ENCODE results near the gene BTBD9. TPM values are rescaled to one million over a fixed set of nuclear protein-coding genes. Genes with fewer than 3 reads are reported as not detected.

BTBD9 gene
- total RNA-seq, 1 experiment from 2014 or later = 4.3 TPM

DNA sequence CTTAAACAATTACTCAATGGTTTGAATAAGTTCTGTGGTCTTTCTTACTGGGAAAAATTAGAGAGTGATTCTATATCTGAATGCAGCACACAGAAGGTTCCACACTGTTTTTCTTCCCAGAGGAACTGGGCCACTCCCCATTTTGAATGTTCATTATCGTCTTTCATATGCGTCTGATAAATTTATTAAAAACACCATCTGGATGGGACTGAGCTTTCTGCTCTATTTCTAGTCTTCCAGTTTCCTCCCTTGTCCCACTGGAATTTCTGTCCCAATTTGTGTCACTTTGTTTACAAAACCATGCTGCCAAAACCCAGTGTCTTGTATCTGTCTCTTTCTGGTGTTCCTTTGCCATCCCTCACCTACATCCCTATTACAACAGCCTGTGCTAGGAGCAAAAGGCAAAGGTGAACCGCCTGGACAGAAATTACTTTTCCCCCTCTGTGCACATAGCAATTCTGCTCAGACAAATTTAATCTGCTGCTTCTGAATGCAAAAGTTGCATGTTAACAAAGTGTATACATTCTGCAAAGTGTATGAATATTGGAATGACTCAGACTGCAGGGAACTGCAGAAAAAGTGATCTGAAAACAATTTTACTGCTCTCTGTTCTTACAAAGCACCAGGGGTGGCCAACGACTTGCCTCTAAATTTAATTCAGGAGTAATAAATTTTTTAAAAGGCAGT, 333.6 kb downstream of the BTBD9 start:
- Histone ChIP-seq H3K9ac (ENCODE audit: low read length) (no peak overlapping the region), H3K4me1 (ENCODE audit: insufficient read depth, low read length) (peaks cover 26% of the 10 kb centered on the region), H3K4me3 (ENCODE audit: low read length) (no peak overlapping the region), H2AFZ (ENCODE audit: low read length) (no peak overlapping the region), H4K20me1 (ENCODE audit: low read length) (no peaks in the 10 kb centered on the region), H3F3A (ENCODE audit: low read length, unreplicated experiment) (no peaks in the 10 kb centered on the region), H3K27me3 (ENCODE audit: low read length) (no peaks in the 10 kb centered on the region), H3K9me2 (replicated peaks; ENCODE audit: low read length) (no peaks in the 10 kb centered on the region), H3K9me3 (ENCODE audit: low read length) (no peaks in the 10 kb centered on the region), H3K4me2 (ENCODE audit: low read length) (no peak overlapping the region), H3K36me3 (ENCODE audit: low read depth, low read length) (no peaks in the 10 kb centered on the region), H3K79me2 (ENCODE audit: low read length) (no peaks in the 10 kb centered on the region), H3K27ac (ENCODE audit: low read length) (no peak overlapping the region)
- ChIA-PET POLR2A (ENCODE audit: unreplicated experiment) (no interaction called here), CTCF (no interaction called here)
- intact Hi-C loops (cut with micrococcal nuclease) = loop anchor here (2.0 kb wide), 1 partner anchor 15 kb away; no protein-coding TSS in a partner anchor
- ATAC-seq (peak; percentile 58), DNase-seq (no peak)
- no TSS peak for BruUV-seq (replicated peaks)
- TF ChIP-seq EZH2phosphoT487 (IDR thresholded peaks at IDR 0.05; ENCODE audit: borderline replicate concordance, low read length) (no peak), EZH2 (IDR thresholded peaks at IDR 0.05; ENCODE audit: low read length, unreplicated experiment) (no peak), CTCF (conservative IDR thresholded peaks at IDR 0.05; ENCODE audit: low read depth, low read length) (no peak)

- Histone ChIP-seq H3K9me2 (replicated peaks; ENCODE audit: low read length) (no peaks in the 10 kb centered on the region), H3K9ac (ENCODE audit: low read length) (no peak overlapping the region), H3K27me3 (ENCODE audit: low read length) (no peaks in the 10 kb centered on the region), H3K4me2 (ENCODE audit: low read length) (no peak overlapping the region), H3K36me3 (ENCODE audit: low read depth, low read length) (no peaks in the 10 kb centered on the region), H3K27ac (ENCODE audit: low read length) (no peak overlapping the region), H4K20me1 (ENCODE audit: low read length) (no peaks in the 10 kb centered on the region), H3K79me2 (ENCODE audit: low read length) (no peaks in the 10 kb centered on the region), H3K4me1 (ENCODE audit: insufficient read depth, low read length) (peaks cover 19% of the 10 kb centered on the region), H2AFZ (ENCODE audit: low read length) (no peak overlapping the region), H3K9me3 (ENCODE audit: low read length) (no peaks in the 10 kb centered on the region), H3K4me3 (ENCODE audit: low read length) (no peak overlapping the region), H3F3A (ENCODE audit: low read length, unreplicated experiment) (no peaks in the 10 kb centered on the region)
- no peak for DNase-seq
- no peak for ATAC-seq
- ChIA-PET CTCF (no interaction called here), POLR2A (ENCODE audit: unreplicated experiment) (no interaction called here)
- intact Hi-C loops (cut with micrococcal nuclease) = no loop called here
- no TSS peak for BruUV-seq (replicated peaks)
- no peak for TF ChIP-seq CTCF (conservative IDR thresholded peaks at IDR 0.05; ENCODE audit: low read depth, low read length)
- TF ChIP-seq EZH2 (IDR thresholded peaks at IDR 0.05; ENCODE audit: low read length, unreplicated experiment) = no peak
- TF ChIP-seq EZH2phosphoT487 (IDR thresholded peaks at IDR 0.05; ENCODE audit: borderline replicate concordance, low read length) = no peak
These were observed 336.9 kb downstream of the BTBD9 start for GRCh38 chr6:38302838-38303237.

DNA sequence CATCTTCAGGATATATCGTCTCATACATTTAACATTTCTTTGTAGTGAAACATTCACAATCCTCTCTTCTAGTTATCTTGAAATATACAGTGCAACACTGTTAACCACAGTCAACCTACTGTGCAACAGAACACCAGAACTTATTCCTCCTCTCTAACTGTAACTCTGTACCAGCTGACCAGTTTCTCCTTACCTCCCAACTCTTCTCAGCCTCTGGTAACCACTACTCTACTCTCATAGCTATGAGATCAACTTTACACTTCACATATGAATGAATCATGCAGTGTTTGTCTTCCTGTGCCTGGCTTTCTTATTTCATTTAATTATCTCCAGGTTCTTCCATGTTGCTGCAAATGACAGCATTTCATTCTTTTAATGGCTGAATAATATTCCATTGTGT, 337.6 kb downstream of the BTBD9 start:
- Histone ChIP-seq H3K27me3 (ENCODE audit: low read length) (no peaks in the 10 kb centered on the region), H3K36me3 (ENCODE audit: low read depth, low read length) (no peaks in the 10 kb centered on the region), H3K27ac (ENCODE audit: low read length) (no peak overlapping the region), H3K9me2 (replicated peaks; ENCODE audit: low read length) (no peaks in the 10 kb centered on the region), H3K4me2 (ENCODE audit: low read length) (no peak overlapping the region), H3K9me3 (ENCODE audit: low read length) (no peaks in the 10 kb centered on the region), H3K9ac (ENCODE audit: low read length) (no peak overlapping the region), H3K79me2 (ENCODE audit: low read length) (no peaks in the 10 kb centered on the region), H3F3A (ENCODE audit: low read length, unreplicated experiment) (no peaks in the 10 kb centered on the region), H4K20me1 (ENCODE audit: low read length) (no peaks in the 10 kb centered on the region), H2AFZ (ENCODE audit: low read length) (no peak overlapping the region), H3K4me1 (ENCODE audit: insufficient read depth, low read length) (peaks cover 11% of the 10 kb centered on the region), H3K4me3 (ENCODE audit: low read length) (no peak overlapping the region)
- no TSS peak for BruUV-seq (replicated peaks)
- intact Hi-C loops (cut with micrococcal nuclease) = no loop called here
- ChIA-PET CTCF (interaction anchor here (0.6 kb wide), 1 partner anchor 152 kb away, joined by 3 read pairs; no protein-coding TSS in a partner anchor), POLR2A (ENCODE audit: unreplicated experiment) (no interaction called here)
- no peak for DNase-seq
- ATAC-seq = peak; percentile 46
- no peak for TF ChIP-seq CTCF (conservative IDR thresholded peaks at IDR 0.05; ENCODE audit: low read depth, low read length)

All from PC-3 (cell line).